Testis (tissue), 2 donors: Measurements from ENCODE around the gene ABHD12.

Source experiments
- CTCF ChIP-seq, 3 experiments: fragments of 450-650 bp in 2 of 3; fragments of 200-600 bp in 1 of 3; sonication (generic) in 1 of 3; IDR thresholded peaks; one replicate each; pipeline ENCODE4 v1.5.1; 2016 to 2019; ENCODE audit warnings: antibody characterized with exemption in 3 of 3, mild to moderate bottlenecking in 2 of 3, moderate library complexity in 1 of 3
- POLR2A ChIP-seq: fragments of 450-650 bp; IDR thresholded peaks from one replicate; pipeline ENCODE4 v1.6.1; 2017; ENCODE audit warnings: antibody characterized with exemption, mild to moderate bottlenecking, moderate library complexity

GRCh38 chr20:25374842-25375241, 15.8 kb downstream of the ABHD12 start:
- TF ChIP-seq CTCF (IDR thresholded peaks at IDR 0.05): no peak
- no peak for TF ChIP-seq POLR2A
